Measurements from ENCODE around the gene RIPOR2. TPM values are rescaled to one million over a fixed set of nuclear protein-coding genes. Genes with fewer than 3 reads are reported as not detected.

Gene RIPOR2
- total and polyA plus RNA-seq, 10 of the 15 experiments (the other 5 are each of a cell fraction or from before 2014, with no cell fraction given): 22.2 to 48.2 (median 34.7) TPM

- TF ChIP-seq ZBTB11 (CRISPR knock-in tag; IDR thresholded peaks at IDR 0.05) (no peak), PAX5 (IDR thresholded peaks at IDR 0.05; ENCODE audit: borderline replicate concordance, low read depth, low read length) (no peak), NR2F1 (conservative IDR thresholded peaks at IDR 0.05) (no peak), BCL11A (IDR thresholded peaks at IDR 0.05; ENCODE audit: low read depth, low read length) (no peak), SMAD5 (IDR thresholded peaks at IDR 0.05; ENCODE audit: low read depth) (no peak), ZSCAN29 (IDR thresholded peaks at IDR 0.05) (no peak)
These were observed 103.0 kb downstream of the RIPOR2 start (continued) for GRCh38 chr6:24832794-24833193.

GRCh38 chr6:24831771-24832716 lies 103.7 kb downstream of the RIPOR2 start:
- intact Hi-C loops (cut with micrococcal nuclease; ENCODE audit: unreplicated experiment): no loop called here
- Histone ChIP-seq H3K4me2 (ENCODE audit: control insufficient read depth, insufficient read depth) (no peak overlapping the region), H3K79me2 (ENCODE audit: control insufficient read depth, insufficient read depth, low read length) (no peaks in the 10 kb centered on the region), H3K27me3 (replicated peaks in 1 of 2; ENCODE audit: control insufficient read depth in 2 of 2, insufficient read depth in 2 of 2, low read length in 1 of 2) (no peaks in the 10 kb centered on the region), H3K4me3 (no peak overlapping the region), H3K4me1 (ENCODE audit: control insufficient read depth, insufficient read depth, low read length) (no peaks in the 10 kb centered on the region), H2AFZ (ENCODE audit: control insufficient read depth, low read depth, low read length) (no peak overlapping the region), H3K27ac (ENCODE audit: control insufficient read depth, insufficient read depth) (no peak overlapping the region), H3K9ac (ENCODE audit: control insufficient read depth, insufficient read depth, low read length) (no peak overlapping the region), H3K9me3 (replicated peaks; ENCODE audit: control insufficient read depth, insufficient read depth, low read length) (no peaks in the 10 kb centered on the region), H4K20me1 (ENCODE audit: control insufficient read depth, insufficient read depth) (no peaks in the 10 kb centered on the region), H3K36me3 (ENCODE audit: control insufficient read depth in 2 of 2, insufficient read depth in 2 of 2, low read length in 1 of 2) (peaks cover 0 to 1% of the 10 kb centered on the region in 2 experiments; a peak in 2 of 4 replicates)
- 77% methylated on average over 10 of the region's 10 CpGs for WGBS (ENCODE audit: insufficient coverage, insufficient replicate concordance, low lambda C conversion rate, missing lambda C conversion rate)
- ChIA-PET SMC1A (ENCODE audit: uncharacterized antibody, unreplicated experiment) (interaction anchor here (1.3 to 1.5 kb wide), 2 partner anchors 160 to 239 kb away, joined by 3 to 4 read pairs; no protein-coding TSS in a partner anchor), POLR2A (no interaction called here), CTCF (no interaction called here), RAD21 (ENCODE audit: unreplicated experiment) (no interaction called here)
- ATAC-seq (no peak), DNase-seq (ENCODE audit: low read depth, low spot score) (no peak), FAIRE-seq (no peak)
- in situ Hi-C loops (cut with MboI): no loop called here
- BruUV-seq (replicated peaks): no TSS peak
- TF ChIP-seq YY1 (IDR thresholded peaks at IDR 0.05; ENCODE audit: low read depth, low read length) (no peak), POU2F2 (IDR thresholded peaks at IDR 0.05; ENCODE audit: borderline replicate concordance, low read depth, low read length) (no peak), MTA3 (IDR thresholded peaks at IDR 0.05; ENCODE audit: borderline replicate concordance, low read length) (no peak), BRCA1 (IDR thresholded peaks at IDR 0.05; ENCODE audit: low read depth, low read length) (no peak), HDAC6 (IDR thresholded peaks at IDR 0.05; ENCODE audit: unreplicated experiment) (no peak), POLR2A (IDR thresholded peaks at IDR 0.05; ENCODE audit: low read depth, low read length) (no peak), ZNF24 (IDR thresholded peaks at IDR 0.05) (no peak), ZNF592 (IDR thresholded peaks at IDR 0.05) (no peak)
